A549 (cell line): ENCODE data around the gene TMPO.

ENCODE experiments used
- CHD2 ChIP-seq: fragments of 150-350 bp; IDR thresholded peaks from 2 replicates; pipeline ENCODE4 v1.6.1; 2014; ENCODE audit warnings: low read length; ENCODE audit not compliant: partially characterized antibody
- CTCF ChIP-seq: fragments of >200 bp; sonication (Bioruptor Twin); formaldehyde crosslinking; IDR thresholded peaks from 3 replicates; pipeline ENCODE4 v1.5.1; 2016
- HOXA7 ChIP-seq: fragments of 250-450 bp; sonication (Bioruptor Pico); IDR thresholded peaks from 2 replicates; pipeline ENCODE4 v1.5.0; 2020; ENCODE audit warnings: mild to moderate bottlenecking, moderate library complexity
- MAFK ChIP-seq: fragments of 450-650 bp; IDR thresholded peaks from 2 replicates; pipeline ENCODE4 v1.6.1; 2014; ENCODE audit not compliant: partially characterized antibody
- MAX ChIP-seq: IDR thresholded peaks from 2 replicates; pipeline ENCODE4 v1.6.1; 2012
- NPAS2 ChIP-seq: fragments of 250-450 bp; sonication (Bioruptor Pico); IDR thresholded peaks from 2 replicates; pipeline ENCODE4 v1.8.0; 2022; ENCODE audit warnings: mild to moderate bottlenecking, moderate library complexity, borderline replicate concordance
- POLR2A ChIP-seq: IDR thresholded peaks from 2 replicates; pipeline ENCODE4 v1.6.1; 2012; ENCODE audit warnings: mild to moderate bottlenecking, low read length
- RAD21 ChIP-seq, 2 experiments: fragments of >200 bp in 1 of 2; sonication (Bioruptor Twin) in 1 of 2; formaldehyde crosslinking in 1 of 2; IDR thresholded peaks in 1 of 2; conservative IDR thresholded peaks in 1 of 2; 2 replicates in 1 of 2; 3 replicates in 1 of 2; pipeline ENCODE4 v1.6.1; 2012 to 2018; ENCODE audit warnings: inconsistent platforms in 1 of 2
- RCOR1 ChIP-seq: fragments of 150-350 bp; IDR thresholded peaks from 2 replicates; pipeline ENCODE4 v1.6.1; 2014; ENCODE audit warnings: antibody characterized with exemption, low read length, low read depth
- ZSCAN20 ChIP-seq: fragments of 250-450 bp; sonication (Bioruptor Pico); IDR thresholded peaks from 2 replicates; pipeline ENCODE4 v1.8.0; 2022; ENCODE audit warnings: mild to moderate bottlenecking, moderate library complexity
- TF ChIP-seq, protein P1 (sequence below): fragments of 200-600 bp; sonication (generic); IDR thresholded peaks from 2 replicates; pipeline ENCODE4 v1.6.1; 2016; ENCODE audit warnings: antibody characterized with exemption, mild to moderate bottlenecking, moderate library complexity

GRCh38 chr12:98575013-98575412 lies 59.6 kb downstream of the TMPO start:
- no peak for TF ChIP-seq CTCF
- TF ChIP-seq NPAS2 (CRISPR knock-in tag), result no peak
- no peak for TF ChIP-seq ZSCAN20 (CRISPR knock-in tag)
- TF ChIP-seq HOXA7 (CRISPR knock-in tag), result no peak
- no peak for TF ChIP-seq CHD2
- TF ChIP-seq MAFK, result no peak
- TF ChIP-seq, protein P1, sequence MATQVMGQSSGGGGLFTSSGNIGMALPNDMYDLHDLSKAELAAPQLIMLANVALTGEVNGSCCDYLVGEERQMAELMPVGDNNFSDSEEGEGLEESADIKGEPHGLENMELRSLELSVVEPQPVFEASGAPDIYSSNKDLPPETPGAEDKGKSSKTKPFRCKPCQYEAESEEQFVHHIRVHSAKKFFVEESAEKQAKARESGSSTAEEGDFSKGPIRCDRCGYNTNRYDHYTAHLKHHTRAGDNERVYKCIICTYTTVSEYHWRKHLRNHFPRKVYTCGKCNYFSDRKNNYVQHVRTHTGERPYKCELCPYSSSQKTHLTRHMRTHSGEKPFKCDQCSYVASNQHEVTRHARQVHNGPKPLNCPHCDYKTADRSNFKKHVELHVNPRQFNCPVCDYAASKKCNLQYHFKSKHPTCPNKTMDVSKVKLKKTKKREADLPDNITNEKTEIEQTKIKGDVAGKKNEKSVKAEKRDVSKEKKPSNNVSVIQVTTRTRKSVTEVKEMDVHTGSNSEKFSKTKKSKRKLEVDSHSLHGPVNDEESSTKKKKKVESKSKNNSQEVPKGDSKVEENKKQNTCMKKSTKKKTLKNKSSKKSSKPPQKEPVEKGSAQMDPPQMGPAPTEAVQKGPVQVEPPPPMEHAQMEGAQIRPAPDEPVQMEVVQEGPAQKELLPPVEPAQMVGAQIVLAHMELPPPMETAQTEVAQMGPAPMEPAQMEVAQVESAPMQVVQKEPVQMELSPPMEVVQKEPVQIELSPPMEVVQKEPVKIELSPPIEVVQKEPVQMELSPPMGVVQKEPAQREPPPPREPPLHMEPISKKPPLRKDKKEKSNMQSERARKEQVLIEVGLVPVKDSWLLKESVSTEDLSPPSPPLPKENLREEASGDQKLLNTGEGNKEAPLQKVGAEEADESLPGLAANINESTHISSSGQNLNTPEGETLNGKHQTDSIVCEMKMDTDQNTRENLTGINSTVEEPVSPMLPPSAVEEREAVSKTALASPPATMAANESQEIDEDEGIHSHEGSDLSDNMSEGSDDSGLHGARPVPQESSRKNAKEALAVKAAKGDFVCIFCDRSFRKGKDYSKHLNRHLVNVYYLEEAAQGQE, result no peak
- no peak for TF ChIP-seq MAX
- TF ChIP-seq RAD21 (conservative IDR thresholded peaks at IDR 0.05 in 1 of 2, IDR thresholded peaks at IDR 0.05 in 1 of 2), result no peak
- TF ChIP-seq RCOR1, result no peak
- TF ChIP-seq POLR2A, result no peak
